Measurements from ENCODE around the gene CCDC194. TPM values are rescaled to one million over a fixed set of nuclear protein-coding genes. Genes with fewer than 3 reads are reported as not detected.
A peak's percentile ranks its signal among the peaks of the same experiment; 100 is the strongest.

The CCDC194 gene
- total and polyA plus RNA-seq, 2 of the 8 experiments (the other 6 are each of a cell fraction or from before 2014, with no cell fraction given) = 0.33 TPM; not detected in 1

DNA sequence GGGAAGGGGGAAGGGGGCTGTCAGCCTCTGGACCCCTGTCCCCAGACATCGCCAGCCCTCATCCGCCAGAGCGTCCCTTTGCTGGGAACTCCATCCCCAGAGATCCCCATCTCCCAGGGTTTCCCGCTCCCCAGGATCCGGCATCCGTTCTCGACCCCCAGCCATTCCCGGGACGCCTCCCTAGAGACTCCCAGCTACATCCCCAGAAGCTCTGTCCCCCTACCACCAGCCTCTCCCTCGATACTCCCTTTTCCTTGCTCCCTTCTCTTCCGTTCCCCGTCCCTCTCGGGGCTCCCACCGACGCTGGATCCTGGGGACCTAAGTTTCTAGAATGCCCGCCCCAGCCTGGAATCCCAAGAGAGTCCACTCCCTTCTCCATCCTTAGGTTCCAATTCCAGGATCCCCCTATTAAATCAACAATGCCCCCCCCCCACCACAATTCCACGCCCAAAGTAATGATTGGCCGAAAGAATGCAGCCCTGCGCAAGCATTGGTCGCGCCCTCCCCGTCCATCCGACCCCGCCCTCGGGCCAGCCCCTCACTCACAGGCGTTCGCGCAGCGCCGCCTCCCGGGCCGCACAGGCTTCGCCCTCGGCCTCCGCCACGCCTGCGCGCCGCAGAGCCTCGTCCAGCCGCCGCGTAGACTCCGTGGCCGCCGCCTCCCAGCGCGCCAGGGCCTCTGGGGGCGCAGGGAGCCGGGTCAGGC lies 3.2 kb downstream of the CCDC194 start (continued):
- TF ChIP-seq KDM4A (IDR thresholded peaks at IDR 0.05; ENCODE audit: low read depth, low read length, severe bottlenecking) = peak; percentile 68
- no peak; a peak in 1 of 3 replicates for TF ChIP-seq POLR2A (IDR thresholded peaks at IDR 0.05; ENCODE audit: control extremely low read depth in 1 of 2, low read depth in 2 of 2, low read length in 2 of 2)
- peak; percentile 12 for TF ChIP-seq TAF7 (optimal IDR thresholded peaks at IDR 0.05; ENCODE audit: borderline replicate concordance, low read depth, low read length)
- no peak for TF ChIP-seq CHD1 (IDR thresholded peaks at IDR 0.05; ENCODE audit: low read depth, low read length)
- TF ChIP-seq POLR2AphosphoS5 (IDR thresholded peaks at IDR 0.05; ENCODE audit: low read depth, low read length) = no peak
- TF ChIP-seq HDAC6 (IDR thresholded peaks at IDR 0.05; ENCODE audit: low read depth, low read length) = no peak
- TF ChIP-seq SP2 (IDR thresholded peaks at IDR 0.05; ENCODE audit: low read length) = no peak
- TF ChIP-seq, protein P1, sequence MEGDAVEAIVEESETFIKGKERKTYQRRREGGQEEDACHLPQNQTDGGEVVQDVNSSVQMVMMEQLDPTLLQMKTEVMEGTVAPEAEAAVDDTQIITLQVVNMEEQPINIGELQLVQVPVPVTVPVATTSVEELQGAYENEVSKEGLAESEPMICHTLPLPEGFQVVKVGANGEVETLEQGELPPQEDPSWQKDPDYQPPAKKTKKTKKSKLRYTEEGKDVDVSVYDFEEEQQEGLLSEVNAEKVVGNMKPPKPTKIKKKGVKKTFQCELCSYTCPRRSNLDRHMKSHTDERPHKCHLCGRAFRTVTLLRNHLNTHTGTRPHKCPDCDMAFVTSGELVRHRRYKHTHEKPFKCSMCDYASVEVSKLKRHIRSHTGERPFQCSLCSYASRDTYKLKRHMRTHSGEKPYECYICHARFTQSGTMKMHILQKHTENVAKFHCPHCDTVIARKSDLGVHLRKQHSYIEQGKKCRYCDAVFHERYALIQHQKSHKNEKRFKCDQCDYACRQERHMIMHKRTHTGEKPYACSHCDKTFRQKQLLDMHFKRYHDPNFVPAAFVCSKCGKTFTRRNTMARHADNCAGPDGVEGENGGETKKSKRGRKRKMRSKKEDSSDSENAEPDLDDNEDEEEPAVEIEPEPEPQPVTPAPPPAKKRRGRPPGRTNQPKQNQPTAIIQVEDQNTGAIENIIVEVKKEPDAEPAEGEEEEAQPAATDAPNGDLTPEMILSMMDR (IDR thresholded peaks at IDR 0.05; ENCODE audit: control extremely low read depth in 1 of 3, insufficient read depth in 1 of 3, low read depth in 1 of 3, low read length in 3 of 3) = peak; percentile 79 to 87 (median 79)
- 0 out of 2 replicates have a peak, but pooled peaks have one; percentile 49 for TF ChIP-seq SP4 (IDR thresholded peaks at IDR 0.05; ENCODE audit: low read length)
- peak; percentile 37; the same call in 1 of the 2 replicates for TF ChIP-seq CREB1 (IDR thresholded peaks at IDR 0.05)
- TF ChIP-seq, protein P2, sequence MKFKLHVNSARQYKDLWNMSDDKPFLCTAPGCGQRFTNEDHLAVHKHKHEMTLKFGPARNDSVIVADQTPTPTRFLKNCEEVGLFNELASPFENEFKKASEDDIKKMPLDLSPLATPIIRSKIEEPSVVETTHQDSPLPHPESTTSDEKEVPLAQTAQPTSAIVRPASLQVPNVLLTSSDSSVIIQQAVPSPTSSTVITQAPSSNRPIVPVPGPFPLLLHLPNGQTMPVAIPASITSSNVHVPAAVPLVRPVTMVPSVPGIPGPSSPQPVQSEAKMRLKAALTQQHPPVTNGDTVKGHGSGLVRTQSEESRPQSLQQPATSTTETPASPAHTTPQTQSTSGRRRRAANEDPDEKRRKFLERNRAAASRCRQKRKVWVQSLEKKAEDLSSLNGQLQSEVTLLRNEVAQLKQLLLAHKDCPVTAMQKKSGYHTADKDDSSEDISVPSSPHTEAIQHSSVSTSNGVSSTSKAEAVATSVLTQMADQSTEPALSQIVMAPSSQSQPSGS (IDR thresholded peaks at IDR 0.05; ENCODE audit: low read length) = peak; percentile 19; the same call in 1 of the 2 replicates
- 0 out of 2 replicates have a peak, but pooled peaks have one; percentile 17 for TF ChIP-seq CHD2 (IDR thresholded peaks at IDR 0.05; ENCODE audit: low read length)
- TF ChIP-seq SP1 (IDR thresholded peaks at IDR 0.05; ENCODE audit: low read depth, low read length) = peak; percentile 76; the same call in 1 of the 2 replicates
- peak; percentile 49; the same call in 1 of the 2 replicates for TF ChIP-seq TAF1 (IDR thresholded peaks at IDR 0.05; ENCODE audit: low read depth, low read length)
- TF ChIP-seq RBBP5 (IDR thresholded peaks at IDR 0.05; ENCODE audit: borderline replicate concordance, low read depth, low read length) = peak; percentile 50; the same call in 1 of the 2 replicates
- TF ChIP-seq MAFK (IDR thresholded peaks at IDR 0.05; ENCODE audit: low read depth, low read length) = no peak
- TF ChIP-seq RAD21 (IDR thresholded peaks at IDR 0.05 in 1 of 2, conservative IDR thresholded peaks at IDR 0.05 in 1 of 2; ENCODE audit: low read depth in 2 of 2, low read length in 2 of 2) = peak; percentile 56 to 71
- peak; percentile 67 for TF ChIP-seq ASH2L (IDR thresholded peaks at IDR 0.05; ENCODE audit: low read length)
- TF ChIP-seq CBX8 (IDR thresholded peaks at IDR 0.05; ENCODE audit: borderline replicate concordance, low read depth, low read length) = no peak
- peak; percentile 48 for TF ChIP-seq NRF1 (IDR thresholded peaks at IDR 0.05; ENCODE audit: low read depth, low read length)
- 0 out of 2 replicates have a peak, but pooled peaks have one; percentile 33 for TF ChIP-seq TBP (IDR thresholded peaks at IDR 0.05; ENCODE audit: low read depth, low read length)
